HG02759 (cell line): Measurements from ENCODE around the gene DISC1.
"Not testable (repeated sequence)": the region's sequence is repeated elsewhere in the genome, so short reads cannot be mapped to it uniquely, and the experiment has no call there.

ENCODE experiments used
- ATAC-seq: cut with Tn5 transposase; IDR thresholded peaks from one replicate; pipeline ENCODE4 v1.9.1; 2021; ENCODE audit warnings: mild to moderate bottlenecking, moderate library complexity; ENCODE audit not compliant: unreplicated experiment

Gene DISC1

DNA sequence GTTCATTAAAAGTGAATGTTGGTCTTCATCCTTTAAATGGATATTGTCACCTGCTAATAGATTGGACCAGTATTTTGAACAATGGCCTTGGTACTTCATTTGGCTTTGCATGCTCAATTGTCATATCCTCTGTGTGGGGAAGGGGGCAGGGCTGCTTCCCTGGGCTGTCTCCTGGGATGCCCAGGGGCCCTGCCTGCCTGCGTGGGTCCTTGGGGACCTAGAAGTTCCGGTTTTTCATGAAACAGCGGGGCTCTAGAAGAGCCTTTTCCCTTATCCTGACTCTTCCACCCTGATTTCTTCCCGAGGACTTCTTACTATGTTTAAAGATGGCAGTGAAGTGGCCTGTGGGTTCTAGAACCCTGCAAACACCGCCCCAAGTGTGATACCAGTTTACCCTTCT, 97.5 kb downstream of the DISC1 start:
- ATAC-seq, result no peak

DNA sequence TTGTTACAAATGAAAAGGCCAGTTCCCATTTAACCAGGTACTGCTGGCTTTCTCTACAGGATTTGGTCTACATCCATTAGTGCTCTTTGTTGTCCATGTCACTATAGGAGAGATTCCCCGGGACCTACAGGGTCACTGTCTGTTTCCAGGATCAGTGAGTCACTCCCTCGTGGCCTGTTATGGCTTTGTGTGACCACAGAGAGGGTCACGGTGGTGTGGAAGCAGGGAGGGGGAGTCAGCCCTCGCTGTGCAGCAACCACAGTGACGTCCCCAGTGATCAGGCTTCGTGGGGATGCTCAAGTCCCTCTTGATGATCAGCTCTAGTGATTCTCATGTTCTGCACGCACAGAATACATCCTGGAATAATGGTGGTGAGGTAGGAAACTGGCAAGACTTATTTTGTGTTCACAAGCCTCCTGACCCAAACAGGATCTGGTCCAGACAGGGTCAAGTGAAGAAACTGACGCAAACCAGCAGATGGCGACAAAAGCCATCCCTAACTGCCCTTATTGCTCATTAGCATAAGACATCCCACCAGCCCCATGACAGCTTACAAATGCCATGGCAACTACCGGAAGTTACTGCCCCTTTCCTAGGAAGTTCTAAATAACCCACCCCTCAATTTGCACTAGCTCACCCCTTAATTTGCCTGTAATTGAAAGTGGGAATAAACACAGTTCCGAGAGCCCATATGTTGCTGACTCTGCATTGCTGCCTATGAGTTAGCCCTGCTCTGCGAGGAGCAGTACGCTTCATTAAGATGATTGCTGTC, 98.5 kb downstream of the DISC1 start:
- ATAC-seq, result peak; percentile 73

DNA sequence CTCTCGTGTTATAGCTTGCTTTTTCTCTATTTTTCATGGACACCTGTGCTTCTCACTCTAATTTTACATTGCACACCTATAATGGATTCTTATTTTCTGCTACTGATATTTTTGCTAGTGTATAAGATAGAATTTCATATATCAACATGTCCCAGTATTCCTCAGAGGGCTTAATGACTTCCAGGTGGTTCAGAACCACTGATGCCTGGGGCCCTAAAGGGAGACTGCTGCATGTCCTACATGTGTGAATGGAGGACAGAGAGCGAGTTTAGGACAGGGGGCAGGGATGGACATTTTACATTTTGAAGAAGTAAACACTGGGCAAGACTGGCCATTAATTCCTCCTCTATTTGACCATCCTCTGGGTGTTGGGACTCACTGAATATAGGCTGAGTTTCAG, 100.6 kb downstream of the DISC1 start:
- no peak for ATAC-seq

DNA sequence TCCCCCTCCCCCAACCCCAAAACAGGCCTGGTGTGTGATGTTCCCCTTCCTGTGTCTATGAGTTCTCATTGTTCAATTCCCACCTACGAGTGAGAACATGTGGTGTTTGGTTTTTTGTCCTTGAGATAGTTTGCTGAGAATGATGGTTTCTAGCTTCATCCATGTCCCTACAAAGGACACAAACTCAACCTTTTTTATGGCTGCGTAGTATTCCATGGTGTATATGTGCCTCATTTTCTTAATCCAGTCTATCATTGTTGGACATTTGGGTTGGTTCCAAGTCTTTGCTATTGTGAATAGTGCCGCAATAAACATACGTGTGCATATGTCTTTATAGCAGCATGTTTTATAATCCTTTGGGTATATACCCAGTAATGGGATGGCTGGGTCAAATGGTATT, 102.4 kb downstream of the DISC1 start:
- ATAC-seq, result not testable (repeated sequence)

DNA sequence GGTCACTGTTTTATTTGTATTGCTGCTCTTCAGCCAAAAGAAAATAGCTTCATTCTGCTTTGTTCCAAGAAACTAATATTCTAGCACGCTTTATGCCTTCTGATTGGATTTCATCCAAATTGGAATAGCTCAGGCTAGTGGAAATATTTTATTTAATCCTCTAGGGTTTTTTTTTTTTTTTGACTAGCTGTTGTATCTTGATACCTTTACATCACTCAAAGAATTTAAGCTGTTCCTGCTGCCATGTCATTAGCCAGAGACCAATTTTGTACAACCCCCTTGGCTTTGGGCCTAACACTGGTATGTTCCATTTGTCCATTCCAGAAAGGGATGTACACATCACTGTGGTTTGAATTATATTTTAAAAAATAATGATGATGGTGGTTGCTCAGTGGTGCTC, 103.0 kb downstream of the DISC1 start:
- no peak for ATAC-seq

DNA sequence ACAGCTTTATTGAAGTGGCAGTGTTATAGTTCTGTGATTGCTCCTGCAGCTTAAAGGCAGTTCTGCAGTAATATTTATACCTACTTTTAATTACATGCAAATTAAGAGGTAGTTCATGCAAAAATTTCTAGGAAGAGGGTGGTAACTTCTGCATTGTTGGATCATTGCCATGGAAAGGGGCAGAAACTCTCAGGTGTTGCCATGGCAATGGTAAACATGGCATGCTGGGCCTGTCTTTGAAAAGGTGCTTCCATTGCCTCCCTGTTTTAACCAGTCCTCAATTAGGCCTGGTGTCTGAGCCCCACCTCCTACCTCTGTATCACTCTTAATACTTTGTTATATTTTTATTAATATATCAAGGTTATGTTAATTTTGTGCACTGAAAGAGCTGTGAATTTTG, 104.7 kb downstream of the DISC1 start:
- ATAC-seq, result no peak

DNA sequence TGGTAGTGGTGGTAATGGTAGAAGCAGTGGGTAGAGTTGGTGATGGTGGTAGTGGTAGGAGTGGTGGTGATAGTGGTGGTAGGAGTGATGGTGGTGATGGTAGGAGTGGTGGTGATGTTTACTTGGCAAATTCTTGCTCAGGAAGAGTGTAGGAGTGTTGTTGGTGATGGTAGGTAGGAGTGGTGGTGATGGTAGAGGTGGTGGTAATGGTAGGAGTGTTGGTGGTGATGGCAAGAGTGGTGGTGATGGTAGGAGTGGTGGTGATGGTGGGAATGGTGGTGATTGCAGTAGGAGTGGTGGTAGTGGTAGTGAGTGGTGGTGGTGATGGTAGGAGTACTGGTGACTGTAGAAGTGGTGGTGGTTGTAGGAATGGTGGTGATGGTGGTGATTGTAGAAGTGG, 106.5 kb downstream of the DISC1 start:
- no peak for ATAC-seq

DNA sequence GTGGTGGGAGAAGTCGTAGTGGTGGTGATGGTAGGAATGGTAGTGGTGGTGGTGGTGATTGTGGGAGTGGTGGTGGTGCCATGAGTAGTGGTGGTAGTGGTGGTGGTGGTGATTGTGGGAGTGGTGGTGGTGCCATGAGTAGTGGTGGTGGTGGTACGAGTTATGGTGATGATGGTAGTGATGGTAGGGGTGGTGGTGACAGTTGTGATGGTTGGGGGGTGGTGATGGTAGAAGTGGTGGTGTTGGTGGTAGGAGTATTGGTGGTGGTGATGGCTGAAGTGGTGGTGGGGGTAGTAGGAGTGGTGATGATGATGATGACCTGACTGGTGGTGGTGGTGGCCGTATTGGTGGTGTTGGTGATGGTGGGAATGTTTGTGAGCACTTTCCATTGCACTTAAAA, 107.1 kb downstream of the DISC1 start:
- ATAC-seq, result no peak

DNA sequence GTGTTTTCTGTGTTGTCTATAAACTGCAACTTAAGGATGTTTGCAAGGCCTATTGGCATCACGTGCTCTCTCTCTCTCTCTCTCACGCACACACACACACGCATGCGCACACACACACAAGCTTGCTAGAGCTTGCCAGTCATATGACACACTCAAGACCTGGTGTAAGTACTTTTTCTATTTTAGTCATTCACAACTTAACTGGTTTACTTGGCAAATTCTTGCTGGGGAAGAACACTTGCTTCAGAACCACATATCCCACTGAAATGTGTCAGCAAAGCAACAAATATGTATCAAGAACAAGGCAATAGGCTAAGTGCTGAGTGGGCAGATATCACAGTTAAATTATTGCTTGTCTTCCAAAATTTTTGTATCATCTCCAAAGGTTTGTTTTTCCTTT, 107.8 kb downstream of the DISC1 start:
- no peak for ATAC-seq

DNA sequence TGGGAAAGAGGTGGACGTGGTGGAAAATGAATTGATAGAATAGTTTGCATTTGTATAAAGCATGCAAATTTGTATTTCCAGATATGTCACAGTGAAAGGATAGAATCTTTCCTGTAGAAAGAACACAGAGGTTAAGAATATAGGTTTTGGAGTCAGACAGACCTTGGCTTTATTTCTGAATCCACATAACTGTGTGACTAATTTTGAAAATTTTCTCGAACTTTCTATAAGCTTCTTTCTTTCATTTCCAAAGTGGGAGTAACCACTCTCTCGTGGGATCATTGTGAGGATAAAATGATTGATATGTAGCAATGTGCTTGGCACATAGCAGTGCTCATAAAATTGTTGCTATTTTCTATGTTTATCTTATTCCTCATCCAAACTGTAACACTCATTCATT, 108.8 kb downstream of the DISC1 start:
- no peak for ATAC-seq

DNA sequence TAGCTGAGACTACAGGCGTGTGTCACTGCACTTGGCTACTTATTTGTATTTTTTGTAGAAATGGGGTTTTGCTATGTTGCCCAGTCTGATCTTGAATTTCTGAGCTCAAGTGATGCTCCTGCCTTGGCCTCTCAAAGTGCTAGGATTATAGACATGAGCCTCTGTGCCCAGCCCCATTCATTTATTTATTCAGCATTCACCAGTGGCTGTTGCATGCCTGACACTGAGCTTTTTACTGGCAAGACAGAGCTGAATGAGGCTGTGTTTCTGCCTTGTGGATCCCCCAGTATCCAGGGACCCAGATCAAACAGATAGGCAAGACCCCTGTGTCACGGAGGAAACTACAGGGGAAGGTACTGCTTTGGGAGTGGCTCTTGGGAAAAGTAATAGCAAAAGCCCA, 109.4 kb downstream of the DISC1 start:
- ATAC-seq, result no peak

DNA sequence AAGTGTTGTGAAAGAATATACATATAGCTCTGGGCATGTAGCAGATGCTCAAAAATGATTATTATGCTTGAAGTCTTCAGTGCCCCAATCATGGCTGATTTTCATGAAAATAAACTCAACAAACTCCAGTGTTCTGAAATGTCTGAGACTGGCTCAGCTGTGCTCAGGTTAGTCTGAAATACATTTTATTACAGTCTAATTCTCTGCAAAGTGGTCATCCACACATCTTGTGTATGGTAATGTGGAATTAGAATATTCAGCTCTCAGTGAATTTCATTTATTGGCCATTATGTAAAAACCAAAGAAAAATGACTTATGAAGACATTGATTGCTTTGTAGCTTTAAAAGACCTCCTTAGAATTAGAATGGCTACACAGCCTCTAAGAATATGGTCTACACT, 109.9 kb downstream of the DISC1 start:
- ATAC-seq, result no peak

DNA sequence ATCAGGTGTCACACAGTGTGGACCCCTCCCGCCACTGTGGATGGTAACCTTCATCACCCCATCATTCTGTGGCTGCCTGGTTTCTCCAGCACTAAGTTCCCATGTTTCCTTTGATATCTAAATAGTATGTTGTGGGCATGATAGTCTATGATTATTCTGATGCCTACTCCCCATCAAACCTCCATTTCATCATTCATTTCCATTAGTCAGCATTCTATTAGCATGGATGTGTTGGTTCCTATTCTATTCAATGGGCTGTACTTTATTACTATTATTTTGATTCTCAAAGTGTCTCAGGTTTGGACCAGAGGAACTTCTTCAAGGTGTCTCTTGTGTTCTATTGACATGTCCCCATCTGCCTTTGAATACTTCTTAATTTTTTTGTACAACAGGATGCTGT, 112.0 kb downstream of the DISC1 start:
- ATAC-seq, result no peak

DNA sequence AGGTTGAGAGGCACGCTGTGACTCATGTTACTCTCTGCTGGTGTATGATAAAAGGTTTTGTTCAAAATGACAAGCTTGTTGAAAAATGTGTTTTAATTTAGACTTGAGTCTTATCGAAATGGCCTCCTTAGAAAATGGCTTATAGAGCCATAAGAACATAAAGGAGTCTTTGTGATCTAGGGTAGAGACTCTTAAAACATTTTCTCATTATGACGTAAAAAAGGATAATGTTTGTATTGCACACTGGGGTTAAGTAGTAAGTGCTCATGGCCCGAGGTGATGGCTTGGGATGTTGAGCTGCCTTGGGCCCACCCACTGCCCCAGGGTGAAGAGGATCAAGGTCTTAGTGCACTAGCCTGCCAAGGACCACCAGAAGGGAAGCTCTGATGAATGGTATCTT, 117.4 kb downstream of the DISC1 start:
- ATAC-seq, result no peak

DNA sequence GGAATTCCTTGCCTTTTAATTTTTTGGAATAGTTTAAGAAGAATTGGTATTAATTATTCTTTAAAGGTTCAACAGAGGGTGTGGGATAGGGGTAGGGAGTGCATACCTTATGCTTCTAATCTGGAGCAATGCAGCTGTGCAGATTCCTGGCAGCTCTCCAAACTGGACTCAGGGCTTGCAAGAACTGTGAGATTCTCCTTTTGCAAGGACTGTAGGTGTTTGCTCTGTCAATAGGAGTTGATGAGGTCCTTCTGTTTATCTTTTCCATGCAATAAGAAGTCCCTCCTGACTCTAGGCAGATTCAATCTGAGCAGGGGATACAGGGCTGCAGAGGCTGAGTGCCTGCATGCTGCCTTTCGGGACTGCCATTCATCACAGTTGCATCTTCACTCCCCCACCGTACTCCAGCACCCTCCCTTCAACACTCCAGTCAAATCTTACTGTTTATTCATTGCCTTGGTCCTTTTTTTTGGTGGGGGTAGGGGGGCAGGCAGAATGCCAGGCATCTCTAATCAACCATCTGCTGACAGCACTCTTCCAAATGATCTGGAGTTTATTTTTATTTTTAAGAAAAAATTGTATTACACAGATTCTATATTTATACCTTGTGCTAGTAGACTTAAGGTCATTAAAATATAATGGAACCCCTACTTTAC, 122.3 kb downstream of the DISC1 start:
- no peak for ATAC-seq

DNA sequence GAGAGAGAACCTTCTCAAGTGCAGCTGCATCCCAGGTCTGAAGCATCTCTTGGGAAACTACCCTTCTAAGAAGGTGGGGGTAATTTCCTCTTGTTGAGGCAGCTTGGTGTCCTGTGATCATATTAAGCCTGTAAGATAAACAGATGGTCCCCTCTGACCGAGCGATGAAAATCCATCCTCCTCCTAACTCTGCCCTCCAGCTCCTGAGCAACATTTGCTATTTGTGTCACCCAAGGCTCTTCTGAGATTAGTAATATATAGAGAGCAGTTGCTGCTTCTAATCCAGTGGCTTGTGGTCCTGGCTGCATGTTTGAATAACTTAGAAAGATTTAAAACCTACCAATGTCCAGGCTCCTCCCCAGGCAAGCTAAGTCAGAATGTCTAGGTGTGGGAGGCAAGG, 123.7 kb downstream of the DISC1 start:
- ATAC-seq, result no peak

DNA sequence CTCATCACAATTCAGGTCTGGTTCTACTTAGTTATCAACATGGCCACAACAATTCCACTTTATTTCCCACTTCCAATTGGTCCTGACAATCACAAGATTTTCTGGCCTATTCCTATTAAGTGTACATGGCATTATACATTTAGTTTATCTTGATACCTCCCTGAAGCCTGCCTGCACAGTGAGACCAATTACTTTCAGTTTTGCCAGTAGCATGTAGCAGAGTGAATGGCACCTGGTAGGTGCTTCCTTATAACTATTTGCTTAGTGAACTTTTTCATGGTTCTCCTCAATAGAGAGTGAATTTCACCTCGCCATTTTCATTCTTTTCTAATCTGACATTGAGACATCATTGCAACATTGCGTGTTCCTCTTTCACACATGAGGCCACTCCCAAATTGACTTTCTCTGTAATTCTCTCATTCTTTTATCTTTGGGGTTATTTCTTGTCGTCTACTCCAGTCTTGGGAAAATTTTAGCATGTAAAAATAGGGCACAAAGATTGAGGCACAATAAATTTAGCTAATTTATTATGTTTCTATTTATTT, 124.3 kb downstream of the DISC1 start:
- no peak for ATAC-seq

DNA sequence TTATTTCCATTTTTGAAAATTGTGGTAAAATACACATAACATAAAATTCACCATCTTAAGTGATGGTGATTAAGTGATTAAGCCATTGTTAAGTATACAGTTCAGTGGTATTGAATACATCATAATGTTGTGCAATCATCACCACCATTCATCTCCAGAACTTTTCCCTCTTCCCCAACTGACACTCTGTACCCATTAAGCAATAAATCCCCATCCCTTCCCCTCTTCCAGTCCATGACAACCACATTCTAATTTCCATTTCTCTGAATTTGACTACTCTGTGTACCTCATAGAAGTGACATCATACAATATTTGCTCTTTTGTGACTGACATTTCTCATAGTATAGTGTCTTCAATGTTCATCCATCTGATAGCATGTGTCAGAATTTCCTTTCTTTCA, 124.8 kb downstream of the DISC1 start:
- ATAC-seq, result no peak

DNA sequence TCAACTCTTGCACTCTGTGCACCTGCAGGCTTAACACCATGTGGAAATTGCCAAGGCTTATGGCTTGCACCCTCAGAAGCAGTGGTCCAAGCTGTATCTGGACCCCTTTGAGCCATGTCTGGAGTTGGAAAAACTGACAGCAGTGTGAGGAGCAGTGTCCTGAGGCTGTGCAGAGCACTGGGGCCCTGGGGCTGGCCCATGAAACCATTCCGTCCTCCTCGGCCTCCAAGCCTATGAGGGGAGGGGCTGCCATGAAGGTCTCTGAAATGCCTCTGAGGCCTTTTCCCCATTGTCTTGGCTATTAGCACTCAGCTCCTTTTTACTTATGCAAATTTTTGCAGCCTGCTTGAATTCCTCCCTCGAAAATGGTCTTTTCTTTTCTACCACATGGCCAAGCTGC, 126.7 kb downstream of the DISC1 start:
- no peak for ATAC-seq

DNA sequence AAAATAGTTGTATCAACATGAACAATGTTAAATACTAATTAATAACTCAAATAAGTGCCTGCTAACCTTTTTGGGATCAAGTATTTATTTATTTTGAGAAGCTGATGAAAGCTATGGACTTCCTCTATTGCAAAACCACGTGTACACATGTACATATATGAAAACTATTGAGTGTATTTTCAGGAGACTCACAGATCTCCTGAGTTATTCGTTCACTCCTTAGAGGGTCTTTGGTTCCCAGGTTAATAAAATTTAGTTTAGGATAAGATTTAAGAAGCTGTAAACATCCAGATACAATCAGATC, 130.5 kb downstream of the DISC1 start:
- ATAC-seq, result peak; percentile 27

DNA sequence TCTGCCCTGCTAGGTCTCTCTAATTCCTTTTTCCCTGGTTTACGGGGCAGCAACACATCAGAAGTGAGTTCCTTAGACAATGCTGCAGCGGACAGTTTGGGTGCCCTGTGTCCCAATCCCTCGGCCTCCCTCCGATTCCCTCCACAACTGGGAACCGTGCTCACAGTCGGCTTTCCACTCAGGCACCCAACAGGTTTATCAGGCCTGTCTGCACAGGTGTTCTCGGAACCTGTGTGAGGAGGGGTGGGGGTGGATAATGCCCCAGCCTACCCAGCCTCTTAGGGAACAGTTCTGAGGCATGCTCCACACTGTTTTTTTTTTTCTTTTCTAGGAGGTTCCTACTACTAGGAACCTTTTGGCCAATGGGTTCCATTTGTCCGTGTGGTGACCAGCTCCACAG, 131.2 kb downstream of the DISC1 start:
- no peak for ATAC-seq

DNA sequence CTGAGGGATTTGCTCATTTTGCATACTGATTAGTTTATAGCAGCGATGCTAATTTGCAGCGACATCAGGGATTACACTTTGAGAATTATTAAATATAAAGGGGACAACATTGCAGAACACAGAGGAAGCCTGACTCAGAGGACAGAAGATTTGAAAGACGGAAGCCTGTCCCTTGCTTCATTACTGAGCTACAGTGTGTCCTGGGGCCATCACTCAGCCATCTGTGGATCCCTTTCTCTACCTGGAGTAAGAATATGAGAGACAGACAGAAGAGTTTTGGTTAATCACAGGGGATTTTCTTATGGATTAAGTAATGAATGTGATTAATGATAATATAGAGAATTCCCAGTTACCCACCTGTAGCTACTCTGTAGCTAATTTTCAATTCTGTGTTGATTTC, 134.7 kb downstream of the DISC1 start:
- ATAC-seq, result no peak
